GM21723 (cell line): ENCODE data around the gene SLC7A4.
"Not testable (repeated sequence)": the region's sequence is repeated elsewhere in the genome, so short reads cannot be mapped to it uniquely, and the experiment has no call there.

Experiments used
- ATAC-seq: cut with Tn5 transposase; IDR thresholded peaks from one replicate; pipeline ENCODE4 v1.9.1; 2021; ENCODE audit warnings: mild to moderate bottlenecking, moderate library complexity; ENCODE audit not compliant: unreplicated experiment

Gene SLC7A4

GRCh38 chr22:21064917-21065864, 32.8 kb upstream of the SLC7A4 start:
- no peak for ATAC-seq

- not testable (repeated sequence) for ATAC-seq
These were observed 32.1 kb upstream of the SLC7A4 start for GRCh38 chr22:21064425-21064824.

GRCh38 chr22:21061660-21062321, 29.4 kb upstream of the SLC7A4 start:
- ATAC-seq: not testable (repeated sequence)

GRCh38 chr22:21060363-21060762, 28.0 kb upstream of the SLC7A4 start:
- not testable (repeated sequence) for ATAC-seq

DNA sequence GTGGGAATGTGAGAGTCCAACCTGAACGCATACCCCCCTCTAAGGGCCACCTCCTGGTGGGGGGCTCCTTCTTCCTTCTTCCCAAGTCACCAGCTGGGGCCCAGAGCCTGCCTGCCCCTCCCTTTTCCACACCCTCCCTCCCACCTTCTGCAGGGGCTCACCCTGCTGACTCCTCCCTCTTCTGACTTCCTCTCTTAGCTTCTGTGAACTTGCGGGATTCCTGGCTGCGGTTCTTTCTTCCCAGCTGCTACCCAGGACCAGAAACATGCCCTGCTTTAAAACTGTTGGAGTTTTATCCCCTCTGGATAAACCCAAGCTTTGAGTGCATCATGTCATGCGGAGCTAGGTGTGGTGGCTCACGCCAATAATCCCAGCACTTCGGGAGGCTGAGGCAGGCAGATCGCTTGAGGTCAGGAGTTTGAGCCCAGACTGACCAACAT, 23.5 kb upstream of the SLC7A4 start:
- no peak for ATAC-seq

GRCh38 chr22:21055564-21055834, 23.1 kb upstream of the SLC7A4 start:
- no peak for ATAC-seq

- no peak for ATAC-seq
These were observed 22.6 kb upstream of the SLC7A4 start for GRCh38 chr22:21054714-21055563.

DNA sequence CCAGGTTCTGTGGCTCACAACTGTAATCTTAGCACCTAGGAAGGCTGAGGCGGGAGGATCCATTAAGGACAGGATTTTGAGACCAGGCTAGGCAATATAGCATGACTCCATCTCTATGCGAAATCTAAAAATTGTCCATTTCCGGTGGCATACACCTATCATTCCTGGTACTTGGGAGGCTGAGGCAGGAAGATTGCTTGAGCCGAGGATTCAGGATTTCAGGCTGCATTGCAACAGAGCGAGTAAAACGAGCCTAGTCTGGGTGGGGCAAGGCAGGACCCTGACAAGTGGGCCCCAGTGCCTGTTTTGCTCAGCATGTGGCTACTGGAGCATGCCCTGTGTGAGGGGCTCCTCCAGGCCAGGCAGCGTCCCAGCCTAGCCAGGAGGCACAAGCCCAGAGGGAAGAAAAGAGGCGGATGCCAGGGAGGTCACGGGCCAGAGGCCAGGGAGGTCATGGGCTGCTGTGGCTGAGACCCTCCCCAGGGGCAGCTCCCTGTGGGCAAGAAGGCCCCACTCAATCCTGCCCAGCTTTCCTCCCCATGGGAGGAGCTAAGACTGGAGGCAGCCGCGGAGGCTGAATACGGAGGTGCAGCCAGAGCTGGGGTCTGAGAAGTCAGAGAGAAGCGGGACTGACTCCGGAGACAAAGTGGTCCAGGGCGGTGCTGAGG, 21.8 kb upstream of the SLC7A4 start:
- ATAC-seq: no peak

GRCh38 chr22:21052715-21053459, 20.5 kb upstream of the SLC7A4 start:
- no peak for ATAC-seq

DNA sequence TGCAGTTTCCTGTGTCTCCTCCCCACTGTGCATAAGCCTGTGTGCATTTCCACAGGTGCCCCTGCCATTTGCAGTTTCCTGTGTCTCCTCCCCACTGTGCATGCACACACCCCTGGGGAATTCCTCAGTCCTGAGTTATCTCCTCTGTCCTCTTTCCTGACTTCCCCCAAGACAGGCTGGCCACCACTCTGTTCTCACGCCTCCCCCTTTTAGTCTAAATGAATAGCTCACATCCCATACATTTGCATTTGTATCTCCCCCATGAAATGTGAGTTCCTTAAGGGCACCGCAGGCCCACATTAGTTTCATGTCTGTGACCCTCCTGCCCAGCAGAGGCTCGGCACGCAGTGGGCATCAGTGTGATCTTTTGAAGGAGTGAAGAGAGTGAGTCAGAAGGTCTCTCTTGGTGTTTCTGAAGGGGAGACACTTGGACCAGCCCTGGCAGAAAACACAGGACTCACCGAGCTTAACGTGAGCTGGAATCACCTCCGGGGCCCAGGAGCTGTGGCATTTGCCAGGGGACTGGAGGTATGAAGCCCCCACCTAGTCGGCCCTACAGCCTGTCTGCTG, 19.6 kb upstream of the SLC7A4 start:
- ATAC-seq: no peak

GRCh38 chr22:21051145-21051830, 18.9 kb upstream of the SLC7A4 start:
- no peak for ATAC-seq

DNA sequence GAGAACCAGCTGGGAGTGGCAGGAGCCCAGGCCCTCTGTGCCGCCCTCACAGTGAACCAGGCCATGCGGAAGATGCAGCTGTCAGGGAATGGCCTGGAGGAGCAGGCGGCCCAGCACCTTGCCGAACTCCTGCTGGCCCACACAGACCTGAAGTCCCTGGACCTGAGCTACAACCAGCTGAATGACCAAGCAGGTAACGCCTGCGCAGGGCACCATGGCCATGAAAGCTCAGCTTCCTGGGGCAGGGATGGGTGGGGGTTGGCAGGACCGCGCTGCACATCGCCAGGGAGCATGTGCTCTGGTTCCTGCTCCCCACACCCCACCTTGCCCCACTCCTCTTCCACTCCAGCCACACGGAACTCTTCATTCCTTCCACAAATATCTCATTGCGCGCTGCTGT, 16.6 kb upstream of the SLC7A4 start:
- not testable (repeated sequence) for ATAC-seq

- ATAC-seq: not testable (repeated sequence)
These were observed 16.1 kb upstream of the SLC7A4 start for GRCh38 chr22:21048448-21048847.

- ATAC-seq: no peak
These were observed 15.4 kb upstream of the SLC7A4 start for GRCh38 chr22:21047730-21048129.

- no peak for ATAC-seq
These were observed 14.8 kb upstream of the SLC7A4 start for GRCh38 chr22:21047035-21047661.

DNA sequence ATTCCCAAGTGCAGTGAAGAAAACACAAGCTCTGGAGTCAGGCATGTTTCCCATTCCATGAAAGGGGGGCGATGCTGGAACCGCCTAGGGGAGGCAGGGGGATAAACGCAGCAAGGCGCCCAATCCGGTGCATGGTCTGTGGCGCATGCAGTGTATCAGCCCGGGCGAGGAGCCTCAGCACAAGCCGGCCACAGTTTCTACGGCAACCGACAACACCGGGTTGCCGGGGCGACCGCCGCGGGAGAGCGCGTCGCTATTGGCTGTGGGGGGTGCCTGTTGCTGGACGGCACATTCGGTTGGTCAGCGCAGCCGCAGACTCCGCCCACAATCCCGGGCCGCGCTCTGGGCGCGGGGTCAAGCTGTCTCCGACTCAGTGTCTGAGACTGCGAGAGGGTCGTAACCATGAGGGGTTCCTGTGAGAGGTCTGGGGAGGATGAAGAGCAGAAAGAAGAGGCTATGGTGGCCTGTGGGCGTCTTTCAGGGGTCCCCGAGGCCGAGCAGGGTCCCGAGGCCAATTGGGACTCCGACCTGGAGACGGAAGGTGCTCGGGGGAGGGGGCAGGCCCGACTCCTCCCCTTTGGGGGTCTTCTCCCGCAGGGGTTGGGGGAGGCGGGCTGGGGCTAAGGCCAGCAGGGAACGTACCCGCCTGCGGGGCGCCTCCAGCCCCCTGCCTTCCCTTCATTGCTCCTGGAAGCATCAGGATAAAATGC, 13.4 kb upstream of the SLC7A4 start, which contains the start of gene LRRC74B:
LRRC74B (plus strand) TSS at position 362 of the 710 bp plus-strand sequence; CDS start at position 403, 41 bp downstream.
- ATAC-seq: no peak

DNA sequence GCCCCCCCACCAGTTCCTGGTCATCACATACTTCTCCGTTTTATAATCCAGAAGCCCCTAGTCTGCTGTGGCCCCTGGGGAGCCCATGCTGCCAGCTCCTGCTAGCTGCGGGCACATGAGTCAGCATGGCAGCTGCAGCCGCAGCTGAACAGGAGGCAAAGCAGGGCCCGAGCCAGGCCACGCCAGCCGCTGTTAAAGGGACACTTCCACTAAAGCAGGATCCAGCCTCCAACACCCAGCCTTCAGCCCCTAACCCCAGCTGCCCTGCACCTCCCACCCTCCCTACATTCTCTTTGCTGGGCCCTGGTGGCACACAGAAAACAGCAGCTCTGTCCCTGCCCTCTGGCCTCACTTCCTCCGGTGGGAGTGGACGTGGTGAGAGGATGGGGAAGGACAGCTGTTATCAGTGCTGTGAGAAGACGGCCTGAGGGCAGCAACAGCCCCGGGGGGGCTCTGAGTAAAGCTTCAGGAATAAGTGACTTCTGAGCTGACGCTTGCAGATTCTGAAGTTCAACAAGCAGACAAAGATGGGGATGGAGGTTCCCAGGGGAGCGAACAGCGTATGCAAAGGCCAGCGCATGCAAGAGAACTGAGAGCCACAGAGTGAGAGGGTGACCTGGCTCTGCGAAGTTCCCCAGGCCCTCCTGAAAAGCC, 12.7 kb upstream of the SLC7A4 start:
- no peak for ATAC-seq
